22Rv1 (cell line): Measurements from ENCODE around the gene UBAC1.

ENCODE experiments used
- CTCF ChIP-seq: fragments of 450-650 bp; IDR thresholded peaks from 2 replicates; pipeline ENCODE4 v1.5.1; 2017; ENCODE audit warnings: mild to moderate bottlenecking
- ZFX ChIP-seq: fragments of 450-650 bp; IDR thresholded peaks from 2 replicates; pipeline ENCODE4 v1.6.1; 2017; ENCODE audit warnings: antibody characterized with exemption, borderline replicate concordance

GRCh38 chr9:135976944-135977343 lies 15.8 kb upstream of the UBAC1 start:
- no peak for TF ChIP-seq CTCF
- no peak for TF ChIP-seq ZFX
